GM18505 (cell line): ENCODE measurements around the gene NRXN3.

Experiments used
- ATAC-seq: cut with Tn5 transposase; IDR thresholded peaks from one replicate; pipeline ENCODE4 v1.9.1; 2021; ENCODE audit not compliant: unreplicated experiment
- POLR2A ChIP-seq: IDR thresholded peaks from 4 replicates; pipeline ENCODE4 v1.6.1; 2011; ENCODE audit warnings: borderline replicate concordance; ENCODE audit not compliant: insufficient read depth, insufficient read length; ENCODE audit errors: extremely low read depth

The NRXN3 gene

GRCh38 chr14:79265366-79265946 is 1095.3 kb downstream of the NRXN3 start:
- TF ChIP-seq POLR2A: no peak
- ATAC-seq: no peak

- no peak for TF ChIP-seq POLR2A
- ATAC-seq: no peak
These were observed 1100.2 kb downstream of the NRXN3 start for GRCh38 chr14:79270361-79270760.

- no peak for ATAC-seq
- no peak for TF ChIP-seq POLR2A
These were observed 1100.9 kb downstream of the NRXN3 start for GRCh38 chr14:79271122-79271521.

- no peak for TF ChIP-seq POLR2A
- ATAC-seq: no peak
These were observed 1104.6 kb downstream of the NRXN3 start for GRCh38 chr14:79274641-79275291.

- no peak for TF ChIP-seq POLR2A
- ATAC-seq: no peak
These were observed 1105.1 kb downstream of the NRXN3 start for GRCh38 chr14:79275292-79275655.

GRCh38 chr14:79278286-79278797 is 1108.2 kb downstream of the NRXN3 start:
- ATAC-seq: no peak
- TF ChIP-seq POLR2A: no peak

GRCh38 chr14:79278798-79279644 is 1108.8 kb downstream of the NRXN3 start:
- no peak for ATAC-seq
- no peak for TF ChIP-seq POLR2A

- no peak for TF ChIP-seq POLR2A
- no peak for ATAC-seq
These were observed 1109.7 kb downstream of the NRXN3 start for GRCh38 chr14:79279645-79280597.

- no peak for ATAC-seq
- no peak for TF ChIP-seq POLR2A
These were observed 1111.3 kb downstream of the NRXN3 start for GRCh38 chr14:79281244-79282152.

GRCh38 chr14:79284621-79285020 is 1114.4 kb downstream of the NRXN3 start:
- no peak for TF ChIP-seq POLR2A
- no peak for ATAC-seq

- ATAC-seq: no peak
- TF ChIP-seq POLR2A: no peak
These were observed 1115.1 kb downstream of the NRXN3 start for GRCh38 chr14:79285263-79285662.

GRCh38 chr14:79287976-79288375 is 1117.8 kb downstream of the NRXN3 start:
- TF ChIP-seq POLR2A: no peak

GRCh38 chr14:79293482-79294177 is 1123.5 kb downstream of the NRXN3 start:
- no peak for ATAC-seq
- no peak for TF ChIP-seq POLR2A

More at GRCh38 chr14:79287976-79288375, 1117.8 kb downstream of the NRXN3 start:
- no peak for ATAC-seq
